T-cell (primary cell): ENCODE data around the gene NAGS. TPM values are rescaled to one million over a fixed set of nuclear protein-coding genes. Genes with fewer than 3 reads are reported as not detected.

Source experiments
- ATAC-seq, 4 experiments: fragments of 200-7000 bp in 3 of 4; fragments of 150-1000 bp in 1 of 4; cut with Tn5 transposase; replicated peaks in 1 of 4; 1 replicate in 3 of 4; 2 replicates in 1 of 4; pipeline ENCODE4 v1.10.0; 2021; ENCODE audit warnings: moderate library complexity in 3 of 4, mild to moderate bottlenecking in 2 of 4, moderate number of reproducible peaks in 1 of 4
- CTCF ChIA-PET, 2 donors: fragments of 300-600 bp; sonication (Branson Sonifier 250); formaldehyde crosslinking; loops; one replicate each; lab custom pipeline; 2022; ENCODE audit warnings: antibody characterized with exemption in 2 of 2; lab: Charles Lee
- POLR2A ChIA-PET, 2 donors: fragments of 300-600 bp; sonication (Branson Sonifier 250); formaldehyde crosslinking; loops; one replicate each; lab custom pipeline; 2022; ENCODE audit warnings: antibody characterized with exemption in 2 of 2; lab: Charles Lee
- DNase-seq, 35 experiments: peaks; one replicate each; pipeline versions ENCODE4 v3.0.0 to v3.0.0-alpha.2; 2013 to 2023
- H3K27ac ChIP-seq: one replicate; pipeline ENCODE4 v1.5.1; 2013; ENCODE audit warnings: low read length
- H3K27me3 ChIP-seq, 2 experiments: replicated peaks in 1 of 2; 1 replicate in 1 of 2; 2 replicates in 1 of 2; pipeline versions ENCODE4 v1.6.1 to v1.7.0; 2013; ENCODE audit warnings: low read length in 1 of 2, mixed read lengths in 1 of 2; ENCODE audit not compliant: control insufficient read depth in 2 of 2, insufficient read depth in 2 of 2; ENCODE audit errors: extremely low read depth in 1 of 2
- H3K36me3 ChIP-seq, 2 donors: 1 replicate in 1 of 2; 2 replicates in 1 of 2; pipeline versions ENCODE4 v1.6.1 to v1.7.0; 2013; ENCODE audit warnings: low read length in 1 of 2; ENCODE audit not compliant: control insufficient read depth in 2 of 2, insufficient read depth in 1 of 2; ENCODE audit errors: extremely low read depth in 1 of 2
- H3K4me1 ChIP-seq, 2 experiments: 1 replicate in 1 of 2; 2 replicates in 1 of 2; pipeline versions ENCODE4 v1.6.1 to v1.7.0; 2013; ENCODE audit warnings: low read length in 2 of 2, mixed read lengths in 1 of 2; ENCODE audit not compliant: insufficient read depth in 2 of 2, control insufficient read depth in 1 of 2; ENCODE audit errors: extremely low read depth in 1 of 2
- H3K4me3 ChIP-seq, 2 donors: 1 replicate in 1 of 2; 2 replicates in 1 of 2; pipeline versions ENCODE4 v1.5.1 to v1.7.0; 2013; ENCODE audit warnings: mild to moderate bottlenecking in 2 of 2, low read length in 1 of 2, moderate library complexity in 1 of 2; ENCODE audit not compliant: control insufficient read depth in 1 of 2; ENCODE audit errors: extremely low read depth in 1 of 2
- H3K9me3 ChIP-seq: 2 replicates; pipeline ENCODE4 v1.7.0; 2013
- H3K27ac Mint-ChIP-seq, 2 donors: one replicate each; pipeline ENCODE4 v1.8.0; 2020 to 2021; ENCODE audit warnings: mild to moderate bottlenecking in 2 of 2, mixed read lengths in 2 of 2
- H3K27me3 Mint-ChIP-seq, 2 donors: one replicate each; pipeline ENCODE4 v1.8.0; 2021 to 2022; ENCODE audit warnings: mixed read lengths in 2 of 2
- H3K36me3 Mint-ChIP-seq: one replicate; pipeline ENCODE4 v1.8.0; 2021; ENCODE audit warnings: mixed read lengths
- H3K4me1 Mint-ChIP-seq, 3 donors: one replicate each; pipeline ENCODE4 v1.8.0; 2020 to 2022; ENCODE audit warnings: mixed read lengths in 3 of 3, mild to moderate bottlenecking in 1 of 3
- H3K4me3 Mint-ChIP-seq, 3 donors: one replicate each; pipeline ENCODE4 v1.8.0; 2020 to 2022; ENCODE audit warnings: mild to moderate bottlenecking in 3 of 3, mixed read lengths in 3 of 3, moderate library complexity in 3 of 3
- H3K9me3 Mint-ChIP-seq, 3 donors: one replicate each; pipeline ENCODE4 v1.8.0; 2020 to 2022; ENCODE audit warnings: mixed read lengths in 3 of 3
- WGBS: methylation state at CpG from one replicate; pipeline ENCODE4 v1.1.5; 2013; ENCODE audit warnings: missing lambda C conversion rate; ENCODE audit not compliant: insufficient coverage; 5-methylcytosine and 5-hydroxymethylcytosine counted together
- total RNA-seq, 35 experiments: library from RNA in 6 of 35; stranded (reverse) in 6 of 35; fragments of 120-200 nt in 1 of 35; gene quantifications; one replicate each; pipeline versions ENCODE4 v1.2.1 to v1.2.4 and lab custom pipeline; 2013 to 2026

The NAGS gene
- total RNA-seq, 5 donors from 2014 or later (not counting 1 experiment from before 2014, with no cell fraction given) = 0.35 to 2.4 (median 1.8) TPM

DNA sequence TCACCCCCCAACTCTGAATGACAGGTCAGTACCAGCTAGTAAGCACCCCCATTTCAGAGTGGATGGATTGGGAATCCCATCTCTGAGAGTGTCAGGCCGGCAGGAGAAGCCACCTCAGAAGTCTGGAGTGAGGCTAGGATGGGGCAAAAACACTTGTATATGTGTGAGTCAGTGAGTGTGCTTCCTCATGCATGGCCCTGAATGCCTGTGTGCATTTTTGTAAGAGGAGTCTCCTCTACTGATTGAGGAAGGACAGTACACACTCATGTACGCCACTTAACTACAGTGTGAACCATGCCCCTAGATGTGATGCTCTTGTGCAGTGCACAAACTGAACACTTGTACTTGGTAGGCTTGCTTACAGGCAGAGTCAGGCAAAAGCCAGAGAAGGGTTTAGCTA, 22.3 kb upstream of the NAGS start:
- H3K9me3 ChIP-seq = no peaks in the 10 kb centered on the region
- Mint-ChIP-seq H3K9me3 (no peaks in the 10 kb centered on the region), H3K4me1 (peaks cover 0 to 8% (median 0%) of the 10 kb centered on the region in 3 donors), H3K4me3 (no peak overlapping the region), H3K36me3 (no peaks in the 10 kb centered on the region), H3K27ac (peak overlapping the region in 1 of 2 donors; percentile 33), H3K27me3 (peaks cover 29 to 60% of the 10 kb centered on the region in 2 donors)
- peaks cover 13 to 52% of the 10 kb centered on the region in 2 experiments for H3K27me3 ChIP-seq
- H3K4me3 ChIP-seq = no peak overlapping the region
- H3K4me1 ChIP-seq = peaks cover 0 to 15% of the 10 kb centered on the region in 2 experiments
- CTCF ChIA-PET = no interaction called here
- 100% methylated on average over 1 of the region's 2 CpGs for WGBS
- no peak for DNase-seq
- H3K27ac ChIP-seq = no peak overlapping the region
- ATAC-seq = no peak
- H3K36me3 ChIP-seq = no peaks in the 10 kb centered on the region
- POLR2A ChIA-PET = no interaction called here

DNA sequence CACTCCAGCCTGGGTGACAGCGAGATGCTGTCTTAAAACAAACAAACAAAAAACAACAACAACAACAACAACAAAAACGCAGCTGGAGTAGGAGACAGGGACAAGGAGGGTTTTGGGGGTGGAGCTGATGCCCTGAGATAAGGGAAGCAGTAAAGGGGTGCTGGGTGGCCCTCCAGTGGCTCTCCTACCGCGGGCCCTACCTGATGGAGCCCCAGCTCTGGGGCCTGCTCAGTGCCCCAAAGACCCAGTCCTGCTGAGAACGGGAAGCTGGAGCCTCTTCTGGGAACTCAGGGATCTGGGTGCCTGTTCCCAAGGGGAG, 21.3 kb upstream of the NAGS start:
- DNase-seq (no peak), ATAC-seq (no peak)
- H3K27ac Mint-ChIP-seq = no peak overlapping the region
- peaks cover 0 to 15% of the 10 kb centered on the region in 2 experiments for H3K4me1 ChIP-seq
- CTCF ChIA-PET = no interaction called here
- no peaks in the 10 kb centered on the region for H3K36me3 ChIP-seq
- H3K27me3 Mint-ChIP-seq = peaks cover 26 to 65% of the 10 kb centered on the region in 2 donors
- no peaks in the 10 kb centered on the region for H3K9me3 Mint-ChIP-seq
- H3K4me1 Mint-ChIP-seq = peaks cover 0 to 8% (median 0%) of the 10 kb centered on the region in 3 donors
- H3K4me3 ChIP-seq = no peak overlapping the region
- H3K36me3 Mint-ChIP-seq = no peaks in the 10 kb centered on the region
- POLR2A ChIA-PET = interaction anchor here in 1 of 2 donors (0.7 kb wide), 1 partner anchor 58 kb away, joined by 3 read pairs; no protein-coding TSS in a partner anchor
- H3K27me3 ChIP-seq = peaks cover 15 to 52% of the 10 kb centered on the region in 2 experiments
- WGBS = 10% methylated on average over 3 of the region's 5 CpGs
- no peaks in the 10 kb centered on the region for H3K9me3 ChIP-seq
- peak overlapping the region; percentile 30 to 39 (median 31) for H3K4me3 Mint-ChIP-seq
- H3K27ac ChIP-seq = no peak overlapping the region

DNA sequence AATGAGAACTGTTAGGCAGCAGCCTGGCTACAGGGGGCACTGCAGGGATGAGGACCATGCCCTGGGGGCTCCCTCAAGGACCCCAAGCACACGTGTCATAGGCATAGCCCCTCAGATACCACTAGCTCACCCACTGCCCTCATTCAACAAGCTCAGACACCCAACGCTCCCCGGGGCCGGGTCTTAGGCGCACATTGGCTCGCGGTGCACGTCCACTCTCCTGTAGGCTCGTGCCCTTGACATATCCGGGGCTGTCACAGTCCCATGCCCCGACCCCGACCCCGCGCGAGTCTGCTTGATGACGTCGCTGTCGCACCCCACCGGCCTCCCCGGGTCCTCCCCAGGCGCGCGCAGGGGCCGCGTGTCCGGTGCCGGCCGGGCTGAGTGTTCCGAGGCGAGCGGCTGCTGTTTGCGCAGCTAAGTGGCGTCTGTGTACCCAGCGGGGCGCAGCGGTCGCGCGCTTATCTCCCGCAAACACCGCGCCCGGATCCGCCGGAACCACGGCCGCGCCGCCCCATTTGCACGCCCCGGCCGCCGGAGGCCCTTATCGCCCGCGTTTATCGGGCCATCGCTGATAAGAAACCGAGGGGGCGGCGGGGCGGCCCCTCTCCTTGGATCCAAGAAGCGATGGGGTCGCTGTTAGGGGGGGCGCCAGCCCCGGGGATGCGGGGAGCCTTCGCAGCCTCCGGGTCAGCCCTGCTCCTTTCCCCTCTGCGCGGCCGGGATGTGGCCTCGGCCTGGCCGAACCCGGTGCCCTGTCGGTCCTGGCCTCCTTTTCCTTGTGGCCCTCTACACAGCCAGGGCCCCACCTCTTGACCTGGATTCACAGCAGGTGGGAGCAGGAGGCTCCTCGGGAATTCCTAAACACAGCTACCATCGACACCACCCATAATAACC, 20.7 kb upstream of the NAGS start:
- H3K27me3 ChIP-seq = peaks cover 15 to 52% of the 10 kb centered on the region in 2 experiments
- WGBS = 7% methylated on average over 78 of the region's 78 CpGs
- H3K9me3 ChIP-seq = no peaks in the 10 kb centered on the region
- ChIA-PET POLR2A (interaction anchor here in 1 of 2 donors (0.7 kb wide), 1 partner anchor 59 kb away, joined by 3 read pairs; no protein-coding TSS in a partner anchor), CTCF (no interaction called here)
- peak overlapping the region; percentile 31 to 39 (median 32) for H3K4me3 Mint-ChIP-seq
- ATAC-seq (peak; percentile 35 to 67 (median 42)), DNase-seq (peak in 2 of 35 experiments; percentile 16 to 17)
- no peak overlapping the region for H3K27ac ChIP-seq
- no peaks in the 10 kb centered on the region for H3K36me3 Mint-ChIP-seq
- no peaks in the 10 kb centered on the region for H3K9me3 Mint-ChIP-seq
- peaks cover 0 to 8% (median 0%) of the 10 kb centered on the region in 3 donors for H3K4me1 Mint-ChIP-seq
- H3K4me3 ChIP-seq = peak overlapping the region in 1 of 2 donors; percentile 11
- H3K27me3 Mint-ChIP-seq = peaks cover 30 to 69% of the 10 kb centered on the region in 2 donors
- H3K36me3 ChIP-seq = no peaks in the 10 kb centered on the region
- H3K27ac Mint-ChIP-seq = no peak overlapping the region
- H3K4me1 ChIP-seq = peaks cover 0 to 15% of the 10 kb centered on the region in 2 experiments

DNA sequence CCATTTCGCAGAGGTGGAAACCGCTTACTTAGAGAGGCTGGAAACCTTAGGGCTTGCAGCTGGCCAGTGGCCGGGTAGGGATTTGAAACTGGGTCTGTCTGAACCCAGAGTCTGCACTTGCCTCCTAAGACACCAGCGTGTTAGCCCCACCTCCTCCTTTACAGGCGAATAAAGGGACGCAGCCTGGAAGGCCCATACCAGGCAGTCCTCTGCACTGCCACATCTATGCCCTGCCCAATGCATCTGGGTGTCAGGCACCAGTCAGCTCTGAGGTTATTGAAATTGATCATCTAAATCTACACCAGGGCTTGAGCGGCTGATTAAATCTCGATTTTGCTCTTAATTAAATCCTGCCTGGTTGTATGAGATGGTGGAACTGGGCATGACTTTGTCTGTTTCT, 19.9 kb upstream of the NAGS start:
- peaks cover 30 to 69% of the 10 kb centered on the region in 2 donors for H3K27me3 Mint-ChIP-seq
- Histone ChIP-seq H3K4me3 (no peak overlapping the region), H3K4me1 (peaks cover 0 to 15% of the 10 kb centered on the region in 2 experiments), H3K9me3 (no peaks in the 10 kb centered on the region), H3K36me3 (no peaks in the 10 kb centered on the region), H3K27me3 (peaks cover 15 to 52% of the 10 kb centered on the region in 2 experiments), H3K27ac (no peak overlapping the region)
- WGBS = 100% methylated on average over 4 of the region's 8 CpGs
- H3K27ac Mint-ChIP-seq = no peak overlapping the region
- ChIA-PET POLR2A (no interaction called here), CTCF (interaction anchor here in 1 of 2 donors (0.5 kb wide), 1 partner anchor 1272 kb away, joined by 3 read pairs; no protein-coding TSS in a partner anchor)
- no peaks in the 10 kb centered on the region for H3K9me3 Mint-ChIP-seq
- DNase-seq = no peak
- H3K36me3 Mint-ChIP-seq = no peaks in the 10 kb centered on the region
- peak overlapping the region in 1 of 3 donors; percentile 32 for H3K4me3 Mint-ChIP-seq
- no peak for ATAC-seq
- H3K4me1 Mint-ChIP-seq = peaks cover 0 to 8% (median 0%) of the 10 kb centered on the region in 3 donors

DNA sequence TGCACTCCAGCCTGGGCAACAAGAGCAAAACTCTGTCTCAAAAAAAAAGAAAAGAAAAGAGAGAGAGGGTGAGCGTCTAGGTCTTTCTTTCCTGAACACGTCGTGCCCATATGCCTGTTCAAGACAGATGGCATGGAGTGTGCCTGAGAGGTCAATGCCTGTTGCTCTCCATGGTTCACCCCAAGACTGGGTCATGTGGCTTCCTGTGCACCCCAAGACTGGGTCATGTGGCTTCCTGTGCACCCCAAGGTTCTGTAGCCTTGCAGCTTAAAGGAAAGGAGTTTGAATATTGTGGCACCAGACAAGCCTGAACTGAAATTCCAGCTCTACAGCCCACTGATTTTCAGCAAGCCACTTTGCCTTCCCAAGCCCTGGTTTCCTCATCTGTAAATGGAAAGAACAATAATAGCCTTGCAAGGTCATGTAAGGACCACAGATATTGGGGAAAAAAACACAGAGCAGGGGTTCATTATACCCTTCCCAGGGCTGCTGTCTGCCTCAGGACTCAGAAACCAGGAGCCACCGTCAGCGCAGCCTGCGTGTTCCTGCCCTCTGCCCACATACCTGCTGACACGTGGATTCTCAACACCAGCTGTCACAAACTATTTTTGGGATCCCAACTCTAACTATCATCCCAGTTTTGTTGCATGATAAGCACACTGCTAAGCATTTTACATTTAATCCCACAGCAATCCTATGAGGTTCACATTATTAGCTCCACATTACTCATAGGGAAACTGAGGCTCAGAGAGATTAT, 18.0 kb upstream of the NAGS start:
- peak overlapping the region in 1 of 2 donors; percentile 37 for H3K27ac Mint-ChIP-seq
- ChIA-PET CTCF (interaction anchor here in 1 of 2 donors (0.5 kb wide), 1 partner anchor 330 kb away, joined by 3 read pairs; no protein-coding TSS in a partner anchor), POLR2A (no interaction called here)
- WGBS = 84% methylated on average over 7 of the region's 7 CpGs
- no peak overlapping the region for H3K4me3 Mint-ChIP-seq
- H3K4me1 Mint-ChIP-seq = peaks cover 0 to 8% (median 0%) of the 10 kb centered on the region in 3 donors
- ATAC-seq = no peak
- H3K36me3 Mint-ChIP-seq = no peaks in the 10 kb centered on the region
- peaks cover 12 to 54% of the 10 kb centered on the region in 2 experiments for H3K27me3 ChIP-seq
- DNase-seq = no peak
- H3K36me3 ChIP-seq = no peaks in the 10 kb centered on the region
- no peaks in the 10 kb centered on the region for H3K9me3 Mint-ChIP-seq
- H3K27me3 Mint-ChIP-seq = peaks cover 30 to 60% of the 10 kb centered on the region in 2 donors
- H3K9me3 ChIP-seq = no peaks in the 10 kb centered on the region
- H3K4me1 ChIP-seq = peaks cover 0 to 15% of the 10 kb centered on the region in 2 experiments
- no peak overlapping the region for H3K27ac ChIP-seq
- H3K4me3 ChIP-seq = no peak overlapping the region
